ENCODE results near the gene MSI2. TPM values are rescaled to one million over a fixed set of nuclear protein-coding genes. Genes with fewer than 3 reads are reported as not detected.

The MSI2 gene
- total RNA-seq, 2 donors from 2014 or later, result 23.2 to 30.9 TPM

GRCh38 chr17:57577751-57578607 lies 321.7 kb downstream of the MSI2 start:
- DNase-seq (ENCODE audit: low spot score), result no peak
- intact Hi-C loops (cut with DNase I), result no loop called here

GRCh38 chr17:57578608-57579225 lies 322.4 kb downstream of the MSI2 start:
- intact Hi-C loops (cut with DNase I), result no loop called here

GRCh38 chr17:57579245-57579644 lies 322.9 kb downstream of the MSI2 start:
- intact Hi-C loops (cut with DNase I), result no loop called here
- no peak for DNase-seq (ENCODE audit: low spot score)

More at GRCh38 chr17:57578608-57579225, 322.4 kb downstream of the MSI2 start:
- DNase-seq (ENCODE audit: low spot score), result no peak

- DNase-seq (ENCODE audit: low spot score), result no peak
- intact Hi-C loops (cut with DNase I), result no loop called here
Measured at GRCh38 chr17:57580055-57580739, 323.9 kb downstream of the MSI2 start.

- intact Hi-C loops (cut with DNase I), result no loop called here
- no peak for DNase-seq (ENCODE audit: low spot score)
Measured at GRCh38 chr17:57582881-57583756, 326.8 kb downstream of the MSI2 start.

GRCh38 chr17:57584050-57584551 lies 327.8 kb downstream of the MSI2 start:
- intact Hi-C loops (cut with DNase I), result no loop called here
- no peak for DNase-seq (ENCODE audit: low spot score)

- DNase-seq (ENCODE audit: low spot score), result no peak
- intact Hi-C loops (cut with DNase I), result no loop called here
Measured at GRCh38 chr17:57585341-57586195, 329.2 kb downstream of the MSI2 start.

- no peak for DNase-seq (ENCODE audit: low spot score)
- intact Hi-C loops (cut with DNase I), result no loop called here
Measured at GRCh38 chr17:57586196-57586740, 329.9 kb downstream of the MSI2 start.

GRCh38 chr17:57586742-57587141 lies 330.4 kb downstream of the MSI2 start:
- intact Hi-C loops (cut with DNase I), result no loop called here
- peak; percentile 7 for DNase-seq (ENCODE audit: low spot score)

- intact Hi-C loops (cut with DNase I), result no loop called here
Measured at GRCh38 chr17:57587193-57587969, 331.1 kb downstream of the MSI2 start.

GRCh38 chr17:57588086-57588485 lies 331.8 kb downstream of the MSI2 start:
- intact Hi-C loops (cut with DNase I), result no loop called here

More at GRCh38 chr17:57587193-57587969, 331.1 kb downstream of the MSI2 start:
- peak; percentile 54 for DNase-seq (ENCODE audit: low spot score)

GRCh38 chr17:57589151-57590034 lies 333.1 kb downstream of the MSI2 start:
- intact Hi-C loops (cut with DNase I), result loop anchor here in 1 of 2 donors (10.0 kb wide), 2 partner anchors 95 to 135 kb away; no protein-coding TSS in a partner anchor
- peak; percentile 66 for DNase-seq (ENCODE audit: low spot score)

More at GRCh38 chr17:57588086-57588485, 331.8 kb downstream of the MSI2 start:
- peak; percentile 15 for DNase-seq (ENCODE audit: low spot score)

GRCh38 chr17:57593739-57594462 lies 337.6 kb downstream of the MSI2 start:
- peak; percentile 51 for DNase-seq (ENCODE audit: low spot score)
- intact Hi-C loops (cut with DNase I), result loop anchor here in 1 of 2 donors (10.0 kb wide), 2 partner anchors 99 to 131 kb away; no protein-coding TSS in a partner anchor

GRCh38 chr17:57594767-57595166 lies 338.4 kb downstream of the MSI2 start:
- DNase-seq (ENCODE audit: low spot score), result peak; percentile 48
- intact Hi-C loops (cut with DNase I), result loop anchor here in 1 of 2 donors (10.0 kb wide), 2 partner anchors 100 to 130 kb away; no protein-coding TSS in a partner anchor

GRCh38 chr17:57595426-57595825 lies 339.1 kb downstream of the MSI2 start:
- no peak for DNase-seq (ENCODE audit: low spot score)
- intact Hi-C loops (cut with DNase I), result loop anchor here in 1 of 2 donors (10.0 kb wide), 2 partner anchors 101 to 129 kb away; no protein-coding TSS in a partner anchor
